Pancreas (tissue), 10 donors: Measurements from ENCODE around the gene PIK3CD. TPM values are rescaled to one million over a fixed set of nuclear protein-coding genes. Genes with fewer than 3 reads are reported as not detected.
A peak's percentile ranks its signal among the peaks of the same experiment; 100 is the strongest.

Source experiments
- ATAC-seq, 4 donors: fragments of 200-7000 bp; cut with Tn5 transposase; one replicate each; pipeline versions ENCODE4 v1.8.0 to v1.9.1; 2020; ENCODE audit warnings: mild to moderate bottlenecking in 4 of 4, moderate library complexity in 4 of 4
- DNase-seq, 6 donors: peaks; one replicate each; pipeline ENCODE4 v3.0.0-alpha.2; 2020
- FAIRE-seq: peaks from 2 replicates; lab custom pipeline; 2012; peaks lifted over from hg19 to GRCh38; lab: Jason Lieb, UNC
- H3K27ac ChIP-seq, 4 donors: fragments of 200-600 bp; sonication (generic); 1 replicate in 3 of 4; 2 replicates in 1 of 4; pipeline versions ENCODE4 v1.5.0 to v1.8.0; 2020
- H3K27me3 ChIP-seq, 4 donors: fragments of 200-600 bp; one replicate each; pipeline ENCODE4 v1.8.0; 2021
- H3K36me3 ChIP-seq, 3 donors: fragments of 200-600 bp; sonication (generic) in 1 of 3; one replicate each; pipeline versions ENCODE4 v1.5.0 to v1.8.0; 2020 to 2021
- H3K4me1 ChIP-seq, 3 donors: fragments of 200-600 bp; one replicate each; pipeline ENCODE4 v1.8.0; 2021
- H3K4me3 ChIP-seq, 4 donors: fragments of 200-600 bp; sonication (generic) in 2 of 4; one replicate each; pipeline versions ENCODE4 v1.5.0 to v1.8.0; 2020 to 2021
- H3K9me3 ChIP-seq, 4 donors: fragments of 200-600 bp; one replicate each; pipeline ENCODE4 v1.8.0; 2021
- CTCF ChIP-seq, 4 donors: fragments of 200-600 bp; sonication (generic) in 3 of 4; IDR thresholded peaks; one replicate each; pipeline versions ENCODE4 v1.5.0 to v1.8.0; 2021; ENCODE audit warnings: antibody characterized with exemption in 4 of 4
- WGBS, 2 donors: extraction: QIAGEN DNeasy Blood & Tissue Kit; methylation state at CpG; one replicate each; pipeline ENCODE4 v1.1.7; 2013; 5-methylcytosine and 5-hydroxymethylcytosine counted together
- intact Hi-C, 3 donors: fragments of 100-400 bp; cut with DNase I; formaldehyde crosslinking; loops; one replicate each; pipeline versions ENCODE4 v1.11.1 to v1.14.2; 2022
- polyA plus RNA-seq, 2 donors: library from polyadenylated mRNA; stranded (reverse); fragments of 200-250 nt; gene quantifications; one replicate each; pipeline ENCODE4 v1.2.3, GENCODE V29; 2013
- total RNA-seq, 6 donors: library from RNA; stranded (reverse); fragmentation: NEBNext Ultra II Directional in 4 of 6; extraction: Animal tissue kit (Norgen Biotek cat#: 25700) in 4 of 6; gene quantifications; one replicate each; pipeline versions ENCODE4 v1.2.1 to v1.2.4, GENCODE V29; 2021 to 2023
- donor health status: healthy with polysubstance abuse.
- donor health status: DM: no; HTN: no; CAD: no; lungs with moderate emphysema.
- donor health status: DM: no; HTN: no; CAD: no.
- donor health status: control.
- donor health status: control.
- donor health status: Bipolar disorder and iron deficiency.
- donor health status: DM: yes; HTN: yes; CAD: no.
- donor health status: DM: no; HTN: no; CAD: no.
- donor health status: DM: no; HTN: no; CAD: no.
- donor health status: DM: yes; HTN: yes; CAD: no.

Gene PIK3CD
- total and polyA plus RNA-seq, 8 donors, result 1.9 to 10.6 (median 2.3) TPM

GRCh38 chr1:9766759-9767442 is 115.4 kb downstream of the PIK3CD start:
- WGBS, 2 donors, result 95 to 97% methylated on average over 15 of the region's 15 CpGs
- H3K36me3 ChIP-seq, result no peaks in the 10 kb centered on the region
- H3K4me3 ChIP-seq, result no peak overlapping the region
- DNase-seq, result no peak
- H3K9me3 ChIP-seq, result no peaks in the 10 kb centered on the region
- peak in 2 of 4 donors; percentile 29 to 52 for ATAC-seq
- H3K27ac ChIP-seq, result no peak overlapping the region
- no peak for TF ChIP-seq CTCF (IDR thresholded peaks at IDR 0.05)
- intact Hi-C loops, result no loop called here
- FAIRE-seq, result no peak
- no peaks in the 10 kb centered on the region for H3K4me1 ChIP-seq
- H3K27me3 ChIP-seq, result no peaks in the 10 kb centered on the region

- ATAC-seq (no peak), DNase-seq (peak in 1 of 6 donors; percentile 28), FAIRE-seq (no peak)
- WGBS, 2 donors, result 96% methylated on average over 24 of the region's 24 CpGs
- TF ChIP-seq CTCF (IDR thresholded peaks at IDR 0.05), result no peak
- Histone ChIP-seq H3K4me3 (no peak overlapping the region), H3K27ac (no peak overlapping the region), H3K27me3 (no peaks in the 10 kb centered on the region), H3K9me3 (no peaks in the 10 kb centered on the region), H3K36me3 (peaks cover 0 to 11% (median 9%) of the 10 kb centered on the region in 3 donors), H3K4me1 (no peaks in the 10 kb centered on the region)
- intact Hi-C loops, result no loop called here
These were observed 116.6 kb downstream of the PIK3CD start for GRCh38 chr1:9767964-9768668.

GRCh38 chr1:9768983-9769382 is 117.5 kb downstream of the PIK3CD start:
- H3K27ac ChIP-seq, result no peak overlapping the region
- FAIRE-seq (no peak), DNase-seq (no peak), ATAC-seq (no peak)
- TF ChIP-seq CTCF (IDR thresholded peaks at IDR 0.05), result no peak
- 85 to 97% methylated on average over 3 of the region's 3 CpGs for whole genome bisulfite sequencing, 2 donors
- no peaks in the 10 kb centered on the region for H3K27me3 ChIP-seq
- H3K9me3 ChIP-seq, result no peaks in the 10 kb centered on the region
- H3K36me3 ChIP-seq, result peaks cover 0 to 11% (median 10%) of the 10 kb centered on the region in 3 donors
- intact Hi-C loops, result no loop called here
- no peak overlapping the region for H3K4me3 ChIP-seq
- no peaks in the 10 kb centered on the region for H3K4me1 ChIP-seq

GRCh38 chr1:9770298-9770697 is 118.8 kb downstream of the PIK3CD start:
- intact Hi-C loops, result no loop called here
- no peak for TF ChIP-seq CTCF (IDR thresholded peaks at IDR 0.05)
- DNase-seq (no peak), FAIRE-seq (peak; percentile 78), ATAC-seq (peak in 3 of 4 donors; percentile 53 to 72 (median 60))
- H3K27ac ChIP-seq, result no peak overlapping the region
- no peak overlapping the region for H3K4me3 ChIP-seq
- 69 to 74% methylated on average over 10 of the region's 10 CpGs for WGBS, 2 donors
- no peaks in the 10 kb centered on the region for H3K9me3 ChIP-seq
- peaks cover 0 to 11% (median 10%) of the 10 kb centered on the region in 3 donors for H3K36me3 ChIP-seq
- no peaks in the 10 kb centered on the region for H3K4me1 ChIP-seq
- no peaks in the 10 kb centered on the region for H3K27me3 ChIP-seq
